KOPT-K1 (cell line): ENCODE data around the gene INPP5B.

Experiments used
- H3K27ac ChIP-seq: fragments of 200-600 bp; sonication (generic); 2 replicates; pipeline ENCODE4 v1.5.1; 2016; ENCODE audit warnings: antibody characterized with exemption, mild to moderate bottlenecking, low read depth, low read length; ENCODE audit not compliant: poor library complexity, severe bottlenecking
- H3K36me3 ChIP-seq: fragments of 200-600 bp; sonication (generic); 2 replicates; pipeline ENCODE4 v1.5.1; 2017; ENCODE audit warnings: antibody characterized with exemption, mild to moderate bottlenecking, low read length, moderate library complexity; ENCODE audit not compliant: insufficient read depth
- H3K9me3 ChIP-seq: fragments of 200-600 bp; sonication (generic); 2 replicates; pipeline ENCODE4 v1.5.1; 2017; ENCODE audit warnings: antibody characterized with exemption, low read length, mild to moderate bottlenecking; ENCODE audit not compliant: insufficient read depth, poor library complexity, severe bottlenecking

INPP5B gene

GRCh38 chr1:37825506-37825905, 121.3 kb downstream of the INPP5B start:
- Histone ChIP-seq H3K9me3 (no peaks in the 10 kb centered on the region), H3K27ac (no peak overlapping the region), H3K36me3 (peaks cover 66% of the 10 kb centered on the region)

GRCh38 chr1:37824001-37824400, 122.9 kb downstream of the INPP5B start:
- Histone ChIP-seq H3K27ac (no peak overlapping the region), H3K9me3 (no peaks in the 10 kb centered on the region), H3K36me3 (peaks cover 65% of the 10 kb centered on the region)

DNA sequence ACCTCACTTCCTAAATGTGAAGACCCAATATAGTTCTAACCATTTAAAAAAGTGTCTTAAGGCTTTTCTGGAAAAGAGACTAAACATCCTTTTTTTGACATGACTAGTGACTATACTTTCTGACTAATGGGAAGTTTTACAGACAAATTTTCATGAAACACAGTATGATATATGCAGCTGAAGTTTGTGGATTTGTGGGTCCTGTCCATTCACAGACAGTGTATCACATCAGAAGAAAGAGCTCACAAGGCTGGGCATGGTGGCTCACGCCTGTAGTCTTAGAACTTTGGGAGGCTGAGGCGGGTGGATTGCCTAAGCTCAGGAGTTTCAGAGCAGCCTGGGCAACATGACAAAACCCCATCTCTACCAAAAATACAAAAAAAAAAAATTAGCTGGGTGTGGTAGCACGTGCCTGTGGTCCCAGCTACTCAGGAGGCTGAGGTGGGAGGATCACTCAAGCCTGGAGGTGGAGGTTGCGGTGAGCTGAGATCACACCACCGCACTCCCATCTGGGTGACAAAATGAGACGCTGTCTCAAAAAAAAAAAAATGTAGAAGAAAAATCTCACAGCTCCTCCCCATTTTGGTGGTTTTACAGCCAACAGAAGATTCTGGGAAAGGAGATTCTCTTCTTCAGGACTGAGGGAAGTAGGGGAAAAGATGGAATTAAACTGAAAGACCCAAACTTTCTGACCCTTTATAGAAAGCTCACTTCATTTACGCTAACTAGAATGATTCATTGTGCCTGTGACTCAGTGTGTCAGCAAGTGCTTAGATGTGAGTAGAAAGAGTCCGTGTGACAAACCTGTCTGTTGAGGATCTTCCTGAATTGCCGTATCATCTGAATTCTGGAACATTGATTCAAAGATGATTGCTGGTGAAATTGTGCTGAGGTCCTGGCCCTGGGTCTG, 123.7 kb downstream of the INPP5B start:
- no peaks in the 10 kb centered on the region for H3K9me3 ChIP-seq
- H3K27ac ChIP-seq = no peak overlapping the region
- H3K36me3 ChIP-seq = peaks cover 61% of the 10 kb centered on the region

DNA sequence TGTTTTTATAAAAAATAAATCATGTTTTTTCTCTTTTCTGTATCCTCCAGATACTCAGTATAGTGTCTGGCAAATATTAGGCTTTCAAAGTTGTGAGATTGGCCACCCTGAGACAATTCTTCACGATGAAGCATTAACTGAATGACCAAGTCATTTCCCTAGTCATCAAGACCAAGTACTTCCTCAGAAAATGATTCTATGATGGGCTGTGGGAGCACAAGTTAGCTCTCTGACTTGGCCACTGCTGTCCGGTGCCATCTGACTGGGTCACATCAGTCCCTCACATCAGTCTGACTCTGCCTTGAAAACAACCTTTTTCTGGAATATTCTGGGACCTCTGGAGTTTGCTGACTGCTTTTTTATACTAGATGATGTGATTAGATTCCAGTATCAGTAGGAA, 125.4 kb downstream of the INPP5B start:
- H3K9me3 ChIP-seq = no peaks in the 10 kb centered on the region
- peaks cover 70% of the 10 kb centered on the region for H3K36me3 ChIP-seq

DNA sequence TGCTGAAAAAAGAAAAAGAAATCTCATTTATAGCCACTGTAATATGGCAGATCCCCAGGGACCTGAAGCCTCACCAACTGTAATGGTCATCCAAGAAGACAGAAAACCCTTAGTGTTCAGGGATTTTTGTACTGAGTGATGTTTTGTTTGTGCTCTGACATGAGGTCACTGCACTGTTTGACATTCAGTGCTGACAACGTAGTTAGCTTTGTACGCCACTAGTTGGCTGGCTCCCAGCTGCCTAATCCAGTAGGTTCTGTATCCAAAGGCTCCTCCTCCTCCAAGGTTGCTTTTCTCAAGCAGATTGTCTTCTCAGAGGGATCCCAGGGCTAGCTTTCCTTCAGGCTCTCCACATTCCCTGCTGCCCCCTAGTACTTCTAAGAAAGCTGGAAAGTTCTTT, 129.4 kb downstream of the INPP5B start:
- H3K9me3 ChIP-seq = no peaks in the 10 kb centered on the region
- H3K36me3 ChIP-seq = peaks cover 80% of the 10 kb centered on the region
- H3K27ac ChIP-seq = no peak overlapping the region

More for the DNA sequence above, 125.4 kb downstream of the INPP5B start:
- H3K27ac ChIP-seq = no peak overlapping the region

DNA sequence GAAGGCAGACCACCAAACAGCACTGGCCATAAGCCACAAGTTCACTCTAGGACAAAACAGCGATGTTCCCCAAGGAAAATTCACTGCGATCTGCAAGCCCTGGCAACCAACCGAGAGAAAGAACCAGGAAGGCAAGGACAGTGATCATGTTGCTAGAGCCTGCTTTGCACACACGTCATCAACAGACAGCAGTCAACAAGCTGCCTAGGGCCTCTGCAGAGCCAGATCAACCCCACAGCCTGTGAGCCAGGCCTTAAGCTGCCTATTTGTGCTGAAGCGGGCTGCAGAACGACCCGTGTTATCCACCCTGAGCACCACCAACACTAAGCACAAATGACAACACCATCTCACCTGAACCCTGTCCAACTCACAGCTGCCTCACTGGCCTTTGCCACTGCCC, 132.6 kb downstream of the INPP5B start:
- Histone ChIP-seq H3K27ac (no peak overlapping the region), H3K36me3 (peaks cover 51% of the 10 kb centered on the region), H3K9me3 (no peaks in the 10 kb centered on the region)

GRCh38 chr1:37813529-37814145, 133.2 kb downstream of the INPP5B start:
- Histone ChIP-seq H3K27ac (no peak overlapping the region), H3K36me3 (peaks cover 47% of the 10 kb centered on the region)

DNA sequence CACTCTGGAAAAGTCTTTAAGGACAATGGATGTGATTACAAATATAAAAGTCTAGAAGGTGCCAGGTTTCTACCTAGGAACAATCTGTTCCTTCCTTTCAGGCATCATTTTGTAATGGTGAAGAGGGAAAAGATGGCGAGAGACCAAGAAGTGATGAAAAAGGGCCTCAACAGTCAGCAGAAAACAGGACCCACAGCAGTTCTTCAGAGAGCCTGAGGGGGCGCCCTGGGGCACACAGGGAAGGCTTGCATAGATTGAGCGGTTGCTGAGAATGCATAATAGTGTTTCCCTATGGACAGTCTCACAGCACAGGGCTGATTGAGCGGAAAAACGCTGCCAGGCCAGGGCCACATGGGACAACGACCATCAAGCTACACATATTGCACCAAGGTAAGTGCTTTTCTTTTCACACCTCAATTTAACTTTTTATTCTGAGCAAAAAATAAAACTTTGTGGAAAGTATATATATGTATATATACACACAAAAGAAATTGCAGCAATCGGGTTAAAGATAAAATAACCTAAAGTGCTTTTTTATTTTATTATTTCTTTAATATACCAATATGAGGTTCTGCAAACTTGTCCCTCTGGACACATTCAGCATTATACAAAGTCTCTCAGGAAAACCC, 135.7 kb downstream of the INPP5B start:
- no peaks in the 10 kb centered on the region for H3K9me3 ChIP-seq
- peaks cover 34% of the 10 kb centered on the region for H3K36me3 ChIP-seq
- no peak overlapping the region for H3K27ac ChIP-seq

More at GRCh38 chr1:37813529-37814145, 133.2 kb downstream of the INPP5B start:
- H3K9me3 ChIP-seq = no peaks in the 10 kb centered on the region
